ENCODE measurements around the gene EIF1.
"Not testable (repeated sequence)": the region's sequence is repeated elsewhere in the genome, so short reads cannot be mapped to it uniquely, and the experiment has no call there.

EIF1 gene

DNA sequence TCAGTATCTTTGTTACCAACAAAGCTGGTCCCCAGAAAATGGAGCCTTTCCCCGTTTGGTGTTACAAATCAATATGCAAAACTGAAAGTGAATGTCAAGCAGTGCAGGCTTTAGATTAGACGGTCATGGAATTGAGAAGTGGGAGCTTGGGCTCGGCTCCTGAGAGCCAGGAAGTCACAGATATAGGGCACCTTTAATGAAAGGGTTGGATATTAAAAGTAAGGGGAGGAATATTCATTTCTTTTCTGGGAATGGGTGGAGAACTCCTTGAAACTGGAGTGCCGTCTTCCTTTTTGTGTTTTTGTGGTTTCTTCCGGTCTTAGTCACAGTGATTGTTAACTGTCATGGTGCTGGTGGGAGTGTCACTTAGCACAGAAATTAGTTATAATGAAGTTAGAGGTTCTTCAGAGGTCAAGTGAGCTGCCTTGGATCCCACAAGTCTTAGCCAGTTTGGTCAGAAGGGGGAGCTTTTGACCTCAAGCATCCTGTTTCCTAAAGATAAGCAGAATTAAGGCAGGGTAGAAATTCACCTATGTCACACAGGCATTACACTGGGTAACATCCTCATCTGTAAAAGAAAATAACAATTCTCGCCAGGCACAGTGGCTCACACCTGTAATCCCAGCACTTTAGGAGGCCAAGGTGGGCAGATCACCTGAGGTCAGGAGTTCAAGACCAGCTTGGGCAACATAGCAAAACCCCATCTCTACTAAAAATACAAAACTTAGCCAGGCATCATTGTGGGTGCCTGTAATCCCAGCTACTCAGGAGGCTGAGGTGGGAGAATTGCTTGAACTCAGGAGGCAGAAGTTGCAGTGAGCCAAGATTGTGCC, 9.6 kb upstream of the EIF1 start:
- peak; percentile 55 for DNase-seq (ENCODE audit: low read depth)

DNA sequence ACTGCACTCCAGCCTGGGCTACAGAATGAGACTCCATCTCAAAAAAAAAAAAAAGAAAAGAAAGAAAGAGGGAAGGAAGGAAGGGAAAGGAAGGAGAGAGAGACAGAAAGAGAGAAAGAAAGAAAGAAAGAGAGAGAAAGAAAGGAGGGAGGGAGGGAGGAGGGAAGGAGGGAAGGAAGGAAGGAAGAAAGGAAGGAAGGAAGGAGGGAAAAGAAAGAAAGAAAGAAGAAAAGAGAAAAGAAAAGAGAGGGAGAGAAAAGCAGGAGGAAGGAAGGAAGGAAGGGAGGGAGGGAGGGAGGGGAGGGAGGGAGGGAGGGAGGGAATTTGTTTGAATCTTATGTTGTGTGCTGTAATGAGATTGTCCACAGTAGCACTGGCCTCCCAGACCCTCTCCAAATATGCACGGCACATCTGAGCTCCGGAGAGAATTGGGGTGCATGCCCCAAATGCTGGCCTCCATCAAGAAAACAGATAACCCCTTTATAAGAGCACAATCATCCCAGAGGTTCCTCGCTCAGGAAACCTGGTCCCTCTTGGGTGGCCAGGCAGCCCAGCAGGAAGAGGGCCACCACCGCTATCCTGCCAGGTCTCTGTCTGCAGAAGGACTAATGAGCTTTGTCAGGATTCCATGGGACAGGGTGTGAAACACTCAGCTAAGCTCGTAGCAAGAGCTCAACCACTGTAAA, 8.8 kb upstream of the EIF1 start:
- no peak for DNase-seq (ENCODE audit: low read depth)

GRCh38 chr17:41680426-41681040, 8.2 kb upstream of the EIF1 start:
- no peak for DNase-seq (ENCODE audit: low read depth)

GRCh38 chr17:41681776-41682175, 6.9 kb upstream of the EIF1 start:
- DNase-seq (ENCODE audit: low read depth), result no peak

- no peak for DNase-seq (ENCODE audit: low read depth)
Observed at GRCh38 chr17:41682631-41683030, 6.1 kb upstream of the EIF1 start.

GRCh38 chr17:41683441-41684007, 5.2 kb upstream of the EIF1 start:
- DNase-seq (ENCODE audit: low read depth), result no peak

DNA sequence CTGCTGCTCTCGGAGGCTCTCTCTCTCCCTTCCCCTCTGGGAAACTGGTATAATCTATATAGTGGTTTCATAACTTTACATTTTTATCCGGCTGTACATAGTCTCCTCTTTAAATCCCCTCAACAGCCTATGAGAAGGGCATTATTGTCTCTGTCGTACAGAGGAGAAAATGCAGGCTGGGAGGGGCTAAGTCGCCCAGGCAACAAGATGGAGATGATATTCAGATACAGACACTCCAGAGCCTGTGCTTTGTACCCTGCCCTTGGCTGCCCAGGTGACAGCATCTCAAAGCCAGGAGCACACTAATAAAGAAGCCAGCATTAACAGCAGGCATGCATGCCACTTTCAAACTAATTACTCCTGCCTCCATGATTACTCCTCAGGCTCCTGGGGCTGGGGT, 4.7 kb upstream of the EIF1 start:
- no peak for DNase-seq (ENCODE audit: low read depth)

GRCh38 chr17:41685753-41686152, 2.9 kb upstream of the EIF1 start:
- not testable (repeated sequence) for DNase-seq (ENCODE audit: low read depth)

GRCh38 chr17:41686281-41686680, 2.4 kb upstream of the EIF1 start:
- DNase-seq (ENCODE audit: low read depth), result no peak

- no peak for DNase-seq (ENCODE audit: low read depth)
Observed at GRCh38 chr17:41687828-41688640, 651 bp upstream of the EIF1 start.

- DNase-seq (ENCODE audit: low read depth), result peak; percentile 48
Observed at GRCh38 chr17:41689497-41690299, 1.0 kb downstream of the EIF1 start.

DNA sequence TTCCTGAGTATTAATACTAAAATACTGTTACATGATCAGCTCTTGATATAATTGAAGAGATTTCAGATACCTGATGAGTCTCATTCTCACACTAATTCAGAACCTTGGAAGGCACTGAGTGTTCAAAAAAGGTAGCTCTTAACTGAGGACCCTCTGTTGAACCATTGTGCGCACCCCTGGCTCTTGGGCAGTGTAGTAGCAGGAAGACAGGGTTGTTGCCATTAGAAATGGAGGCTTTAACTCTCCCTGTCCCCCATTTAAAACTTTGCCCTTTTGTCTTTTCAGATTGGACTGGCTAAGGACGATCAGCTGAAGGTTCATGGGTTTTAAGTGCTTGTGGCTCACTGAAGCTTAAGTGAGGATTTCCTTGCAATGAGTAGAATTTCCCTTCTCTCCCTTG, 1.8 kb downstream of the EIF1 start:
- no peak for DNase-seq (ENCODE audit: low read depth)

- no peak for DNase-seq (ENCODE audit: low read depth)
Observed at GRCh38 chr17:41691031-41691777, 2.5 kb downstream of the EIF1 start.

DNA sequence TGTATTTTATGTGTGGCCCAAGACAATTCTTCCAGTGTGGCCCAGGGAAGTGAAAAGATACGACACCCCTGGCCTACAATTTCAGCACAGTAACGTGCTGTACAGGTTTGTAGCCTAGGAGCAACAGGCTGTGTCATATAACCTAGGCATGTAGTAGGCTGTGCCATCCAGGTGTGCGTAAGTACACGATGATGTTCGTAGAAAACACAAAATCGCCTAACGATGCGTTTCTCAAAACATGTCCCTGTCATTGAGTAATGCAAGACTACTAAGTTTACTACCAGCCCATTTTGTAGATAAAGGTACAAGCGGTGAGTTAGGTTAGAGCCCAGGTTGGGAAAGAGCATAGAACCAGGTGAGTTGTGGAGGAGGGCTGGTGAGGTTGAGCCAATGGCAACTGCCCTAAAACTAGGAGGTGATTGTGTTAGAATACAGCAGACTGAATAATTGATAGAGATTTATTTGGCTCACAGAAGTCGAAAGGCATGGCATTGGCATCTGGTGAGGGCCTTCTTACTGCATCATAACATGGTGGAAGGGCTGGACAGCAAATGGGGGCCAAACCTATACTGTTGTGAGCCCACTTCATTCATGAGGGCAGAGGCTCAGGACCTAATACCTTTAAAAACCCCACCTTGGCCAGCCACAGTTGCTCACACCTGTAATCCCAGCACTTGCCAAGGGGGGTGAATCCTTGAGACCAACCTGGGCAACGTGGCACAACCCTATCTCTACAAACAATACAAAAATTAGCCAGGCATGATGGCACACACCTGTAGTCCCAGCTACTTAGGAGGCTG, 4.2 kb downstream of the EIF1 start:
- no peak for DNase-seq (ENCODE audit: low read depth)

DNA sequence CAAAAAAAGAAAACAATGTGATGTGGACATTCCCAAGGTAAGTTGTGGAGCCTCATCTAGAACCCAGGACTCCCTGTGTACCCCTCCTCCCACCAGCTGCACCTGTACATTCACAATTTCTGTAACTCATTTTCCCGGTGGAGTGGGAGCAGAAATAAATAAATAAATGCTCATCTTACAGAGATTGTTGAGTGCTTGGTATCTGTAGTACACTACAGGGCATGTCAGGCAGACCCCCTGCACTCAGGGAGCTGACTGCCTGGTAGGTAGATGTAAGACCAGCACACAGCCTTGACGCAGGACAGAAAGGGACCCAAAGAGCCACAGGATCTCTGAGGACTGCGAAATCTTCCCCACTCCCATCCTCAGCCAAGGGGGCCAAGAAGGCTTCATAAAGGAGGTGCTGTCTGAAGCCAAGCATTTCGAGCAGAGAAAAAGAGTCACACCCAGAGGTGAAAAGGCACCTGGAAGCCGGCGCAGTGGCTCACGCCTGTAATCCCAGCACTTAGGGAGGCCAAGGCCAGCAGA, 6.5 kb downstream of the EIF1 start:
- no peak for DNase-seq (ENCODE audit: low read depth)

GRCh38 chr17:41695954-41696757, 7.5 kb downstream of the EIF1 start:
- DNase-seq (ENCODE audit: low read depth), result peak; percentile 56

DNA sequence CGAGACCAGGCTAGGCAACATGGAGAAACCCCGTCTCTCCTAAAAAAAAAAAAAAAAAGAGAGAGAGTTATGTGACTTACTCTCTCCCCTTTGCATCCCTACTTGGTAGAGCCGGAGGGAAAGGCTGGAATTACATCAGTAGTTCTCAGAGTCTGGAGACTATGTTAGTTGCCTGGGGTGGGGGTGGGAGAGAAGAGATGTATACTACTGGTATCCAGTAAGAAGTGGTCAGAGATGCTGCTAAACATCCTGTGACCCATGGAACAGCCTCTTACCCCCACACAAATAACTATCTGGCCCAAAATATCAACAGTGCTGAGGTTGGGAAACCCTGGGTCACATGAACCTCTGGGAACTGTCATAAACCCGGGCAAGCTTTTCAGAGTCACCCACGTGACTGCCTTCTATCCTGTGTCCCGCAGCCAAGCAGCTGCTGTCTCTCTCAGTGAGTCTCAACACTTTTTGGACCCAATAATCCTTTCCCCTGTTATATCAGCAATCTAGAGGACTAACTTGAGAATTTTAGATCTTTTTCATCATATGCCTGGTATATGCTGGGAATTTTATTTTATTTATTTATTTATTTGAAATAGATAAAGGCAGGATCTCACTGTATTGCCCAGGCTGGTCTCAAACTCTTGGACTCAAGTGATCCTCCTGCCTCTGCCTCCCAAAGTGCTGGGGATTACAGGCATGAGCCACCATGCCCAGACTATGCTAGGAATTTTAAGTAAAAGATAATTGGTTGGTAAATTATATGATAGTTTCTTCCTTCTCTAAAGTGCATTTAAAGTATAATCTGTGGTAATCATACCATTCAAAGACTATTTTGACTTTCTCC, 8.7 kb downstream of the EIF1 start:
- DNase-seq (ENCODE audit: low read depth), result no peak

All from activated T-cell treated with anti-CD3 and anti-CD28 coated beads for 24 hours (primary cell).